AG09319 (cell line): ENCODE results near the gene RAB11FIP5.
"Not testable (repeated sequence)": the region's sequence is repeated elsewhere in the genome, so short reads cannot be mapped to it uniquely, and the experiment has no call there.

Experiments
- DNase-seq: peaks from one replicate; pipeline ENCODE4 v3.0.0-alpha.2; 2010; ENCODE audit warnings: low read depth; ENCODE audit errors: extremely low read depth
- TF ChIP-seq, protein P1 (sequence below): IDR thresholded peaks from 2 replicates; pipeline ENCODE4 v1.5.1; 2011; ENCODE audit warnings: low read depth, mild to moderate bottlenecking, inconsistent platforms, low read length, moderate library complexity

The RAB11FIP5 gene

DNA sequence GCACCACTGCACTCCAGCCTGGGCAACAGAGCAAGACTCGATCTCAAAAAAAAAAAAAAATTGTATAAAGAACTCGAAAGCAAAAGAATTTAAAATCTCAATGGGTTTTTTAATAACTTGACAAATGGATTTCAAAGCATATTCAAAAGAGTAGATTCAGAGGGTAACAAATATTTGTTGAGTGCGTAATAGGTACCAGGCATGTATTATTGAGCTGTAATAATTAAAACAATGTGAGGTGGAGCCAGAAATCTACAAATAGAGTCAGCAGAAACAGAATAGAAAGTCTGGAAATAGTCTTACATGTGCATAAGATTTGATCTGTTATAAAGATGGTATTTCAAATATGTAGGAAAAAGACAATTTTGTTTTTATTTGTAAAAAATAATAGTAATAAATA is 19.1 kb upstream of the RAB11FIP5 start:
- TF ChIP-seq, protein P1, sequence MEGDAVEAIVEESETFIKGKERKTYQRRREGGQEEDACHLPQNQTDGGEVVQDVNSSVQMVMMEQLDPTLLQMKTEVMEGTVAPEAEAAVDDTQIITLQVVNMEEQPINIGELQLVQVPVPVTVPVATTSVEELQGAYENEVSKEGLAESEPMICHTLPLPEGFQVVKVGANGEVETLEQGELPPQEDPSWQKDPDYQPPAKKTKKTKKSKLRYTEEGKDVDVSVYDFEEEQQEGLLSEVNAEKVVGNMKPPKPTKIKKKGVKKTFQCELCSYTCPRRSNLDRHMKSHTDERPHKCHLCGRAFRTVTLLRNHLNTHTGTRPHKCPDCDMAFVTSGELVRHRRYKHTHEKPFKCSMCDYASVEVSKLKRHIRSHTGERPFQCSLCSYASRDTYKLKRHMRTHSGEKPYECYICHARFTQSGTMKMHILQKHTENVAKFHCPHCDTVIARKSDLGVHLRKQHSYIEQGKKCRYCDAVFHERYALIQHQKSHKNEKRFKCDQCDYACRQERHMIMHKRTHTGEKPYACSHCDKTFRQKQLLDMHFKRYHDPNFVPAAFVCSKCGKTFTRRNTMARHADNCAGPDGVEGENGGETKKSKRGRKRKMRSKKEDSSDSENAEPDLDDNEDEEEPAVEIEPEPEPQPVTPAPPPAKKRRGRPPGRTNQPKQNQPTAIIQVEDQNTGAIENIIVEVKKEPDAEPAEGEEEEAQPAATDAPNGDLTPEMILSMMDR: no peak

DNA sequence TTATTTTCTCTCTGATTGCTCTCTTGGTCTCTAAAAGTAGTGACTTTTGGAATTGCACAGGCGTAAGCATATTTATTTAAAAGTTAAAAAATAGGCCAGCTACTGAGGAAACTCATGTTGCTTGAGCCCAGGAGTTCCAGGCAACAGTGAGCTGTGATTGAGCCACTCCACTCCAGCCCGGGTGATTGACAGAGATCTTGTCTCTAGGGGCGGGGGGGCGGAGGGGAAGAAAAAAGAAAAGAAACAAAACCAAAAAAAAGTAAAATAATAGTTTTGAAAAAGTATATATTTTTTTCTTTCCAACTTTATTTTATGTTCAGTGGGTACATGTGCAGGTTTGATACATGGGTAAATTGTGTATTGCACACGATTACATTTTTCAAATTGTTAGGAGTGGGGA is 18.0 kb upstream of the RAB11FIP5 start:
- DNase-seq: no peak
- TF ChIP-seq, protein P1: no peak

More for the DNA sequence above, 19.1 kb upstream of the RAB11FIP5 start:
- no peak for DNase-seq

DNA sequence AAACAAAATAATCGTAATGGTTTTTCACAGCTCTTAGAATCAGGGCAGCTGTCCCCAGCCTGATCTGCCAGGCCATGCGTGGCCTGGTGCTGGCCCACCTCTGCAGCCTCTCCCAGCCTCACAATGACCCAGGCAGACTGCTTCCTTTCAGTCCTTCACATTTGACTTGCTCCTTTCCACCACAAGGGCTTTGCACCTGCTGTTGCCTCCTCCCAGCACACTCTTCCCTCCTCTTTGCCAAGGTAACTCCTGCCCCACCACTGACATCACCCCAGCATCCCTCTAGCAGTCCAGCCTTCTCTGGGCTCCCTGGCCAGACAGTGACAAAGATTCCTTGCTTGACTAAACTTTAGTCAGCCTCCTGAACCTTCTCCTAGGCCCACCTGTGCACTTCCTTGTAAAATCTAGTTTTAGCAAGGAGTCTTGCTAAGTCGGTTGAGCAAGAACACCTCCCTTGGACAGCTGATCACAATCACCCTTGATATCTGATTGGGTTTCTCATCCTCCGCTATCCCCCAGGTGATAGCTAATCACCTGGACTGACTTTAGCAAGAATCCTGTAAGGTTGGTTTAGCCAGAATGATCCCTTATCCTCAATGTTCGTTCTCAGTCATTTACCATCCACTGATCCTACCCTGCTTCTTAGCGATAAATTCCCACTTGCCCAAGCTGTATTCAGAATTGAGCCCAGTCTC is 16.2 kb upstream of the RAB11FIP5 start:
- no peak for DNase-seq
- TF ChIP-seq, protein P1: no peak

DNA sequence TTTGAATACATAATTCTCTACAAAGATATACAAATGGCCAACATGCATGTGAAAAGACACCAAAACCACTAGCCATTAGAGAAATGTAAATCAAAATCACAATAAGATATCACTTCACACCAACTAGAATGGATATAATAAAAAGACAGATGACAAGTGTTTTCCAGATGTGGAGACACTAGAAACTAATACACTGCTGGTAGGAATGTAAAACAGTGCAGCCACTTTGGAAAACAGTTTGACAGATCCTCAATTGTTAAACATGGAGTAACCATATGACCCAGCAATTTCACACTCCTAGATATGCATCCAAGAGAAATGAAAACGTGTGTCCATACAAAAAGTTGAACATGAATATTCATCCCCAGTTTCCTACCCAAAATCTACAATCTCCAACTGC is 9.8 kb upstream of the RAB11FIP5 start:
- no peak for DNase-seq
- TF ChIP-seq, protein P1: no peak

DNA sequence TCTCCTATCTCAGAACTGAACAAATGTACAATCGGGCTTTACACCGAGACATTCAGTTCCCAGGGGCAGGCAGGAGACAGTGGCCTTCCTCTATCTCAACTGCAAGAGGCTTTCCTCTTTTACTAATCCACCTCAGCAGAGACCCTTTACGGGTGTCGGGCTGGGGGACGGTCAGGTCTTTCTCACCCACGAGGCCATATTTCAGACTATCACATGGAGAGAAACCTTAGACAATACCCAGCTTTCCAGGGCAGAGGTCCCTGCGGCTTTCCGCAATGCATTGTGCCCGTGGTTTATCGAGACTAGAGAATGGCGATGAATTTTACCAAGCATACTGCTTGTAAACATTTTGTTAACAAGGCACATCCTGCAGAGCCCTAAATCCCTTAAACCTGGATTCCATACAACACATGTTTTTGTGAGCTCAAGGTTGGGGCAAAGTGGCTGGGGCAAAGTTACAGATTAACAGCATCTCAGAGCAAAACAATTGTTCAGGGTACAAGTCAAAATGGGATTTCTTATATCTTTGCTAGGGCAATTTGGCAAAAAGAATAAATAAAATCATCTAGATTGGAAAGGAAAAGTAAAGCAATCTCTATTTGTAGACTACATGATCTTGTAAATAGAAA is 7.0 kb upstream of the RAB11FIP5 start:
- not testable (repeated sequence) for DNase-seq

DNA sequence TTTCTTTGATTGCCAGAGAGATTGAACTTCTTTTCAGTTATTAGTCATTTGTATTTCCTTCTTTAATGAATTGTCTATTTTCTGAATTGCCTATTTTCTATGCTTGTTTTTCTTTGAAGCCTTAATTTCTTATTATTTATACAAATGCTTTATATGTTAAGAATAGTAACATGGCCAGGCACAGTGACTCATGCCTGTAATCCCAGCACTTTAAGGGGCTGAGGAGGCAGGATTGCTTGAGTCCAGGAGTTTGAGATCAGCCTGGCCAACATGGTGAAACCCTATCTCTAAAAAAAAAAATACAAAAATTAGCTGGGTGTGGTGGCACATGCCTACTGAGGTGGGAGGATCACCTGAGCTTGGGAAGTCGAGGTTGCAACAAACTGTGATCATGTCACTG is 4.7 kb upstream of the RAB11FIP5 start:
- no peak for DNase-seq
- TF ChIP-seq, protein P1: no peak

DNA sequence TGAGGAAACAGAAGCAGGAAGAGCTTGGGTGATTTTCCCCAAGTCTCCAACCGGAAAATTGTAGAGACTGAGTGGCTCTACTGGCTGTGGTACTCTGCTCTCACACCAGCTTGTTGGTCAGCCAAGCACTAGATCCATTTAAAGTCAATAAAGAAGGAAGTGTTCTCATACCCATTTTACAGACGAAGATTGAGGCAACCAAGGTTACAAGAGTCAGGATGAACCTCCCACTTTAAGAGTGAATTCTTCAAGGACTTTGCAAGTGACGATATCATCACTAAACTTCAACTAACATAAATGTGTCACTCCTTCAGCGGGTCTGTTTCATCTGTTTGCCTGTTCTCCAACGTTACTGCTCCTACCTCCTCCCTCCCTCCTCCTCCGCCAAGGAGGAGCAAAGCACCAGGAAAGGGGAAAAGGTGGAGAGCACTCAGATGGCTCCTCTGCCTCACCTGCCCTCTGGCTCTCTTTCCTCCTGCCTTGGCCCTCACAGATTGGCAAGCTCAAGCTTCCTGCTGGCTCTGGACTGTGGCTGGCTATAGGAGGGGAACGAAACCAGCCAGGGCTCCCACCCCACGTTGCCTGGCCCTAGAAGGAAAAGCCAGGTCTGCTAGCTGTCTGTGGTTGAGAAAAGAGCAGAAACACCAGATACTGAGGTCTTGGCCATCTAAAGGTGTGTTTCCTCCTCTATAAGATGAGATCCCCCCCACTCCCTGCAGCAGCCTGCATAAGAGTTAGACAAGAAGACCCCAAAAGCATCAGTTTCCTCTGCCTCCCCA is 3.6 kb upstream of the RAB11FIP5 start:
- no peak for DNase-seq
- TF ChIP-seq, protein P1: no peak
